ENCODE data around the gene TUG1.

Gene TUG1

DNA sequence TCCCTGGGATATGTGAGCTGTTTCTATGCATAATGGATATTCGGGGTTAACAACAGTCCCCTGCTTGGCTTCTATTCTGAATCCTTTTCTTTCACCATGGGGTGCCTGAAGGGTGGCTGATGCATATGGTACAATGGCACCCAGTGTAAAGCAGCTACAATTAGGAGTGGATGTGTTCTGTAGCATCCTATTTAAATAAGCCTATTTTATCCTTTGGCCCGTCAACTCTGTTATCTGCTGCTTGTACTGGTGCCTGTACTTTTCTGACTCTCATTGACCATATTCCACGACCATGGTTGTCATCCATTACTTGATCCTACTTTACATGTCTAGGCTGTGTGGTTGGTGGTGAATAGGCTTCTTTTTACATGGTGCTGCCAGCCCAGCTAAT is 1.3 kb downstream of the TUG1 start:
- Histone ChIP-seq H3K36me3 (ENCODE audit: control insufficient read depth in 2 of 2, insufficient read depth in 2 of 2, low read length in 2 of 2) (peaks cover 32 to 38% of the 10 kb centered on the region in 2 donors), H3K27ac (ENCODE audit: low read length) (peak overlapping the region; percentile 86), H3K27me3 (ENCODE audit: control insufficient read depth in 1 of 2, insufficient read depth in 2 of 2, low read length in 2 of 2) (no peaks in the 10 kb centered on the region), H3K4me1 (ENCODE audit: control insufficient read depth, insufficient read depth, low read length) (peaks cover 14% of the 10 kb centered on the region), H3K4me3 (ENCODE audit: low read length in 2 of 2) (peak overlapping the region; percentile 86 to 88), H3K9ac (ENCODE audit: low read length in 2 of 2) (peak overlapping the region; percentile 80 to 82), H3K9me3 (ENCODE audit: control insufficient read depth in 2 of 2, low read length in 2 of 2) (peaks cover 7 to 17% of the 10 kb centered on the region in 2 donors)

DNA sequence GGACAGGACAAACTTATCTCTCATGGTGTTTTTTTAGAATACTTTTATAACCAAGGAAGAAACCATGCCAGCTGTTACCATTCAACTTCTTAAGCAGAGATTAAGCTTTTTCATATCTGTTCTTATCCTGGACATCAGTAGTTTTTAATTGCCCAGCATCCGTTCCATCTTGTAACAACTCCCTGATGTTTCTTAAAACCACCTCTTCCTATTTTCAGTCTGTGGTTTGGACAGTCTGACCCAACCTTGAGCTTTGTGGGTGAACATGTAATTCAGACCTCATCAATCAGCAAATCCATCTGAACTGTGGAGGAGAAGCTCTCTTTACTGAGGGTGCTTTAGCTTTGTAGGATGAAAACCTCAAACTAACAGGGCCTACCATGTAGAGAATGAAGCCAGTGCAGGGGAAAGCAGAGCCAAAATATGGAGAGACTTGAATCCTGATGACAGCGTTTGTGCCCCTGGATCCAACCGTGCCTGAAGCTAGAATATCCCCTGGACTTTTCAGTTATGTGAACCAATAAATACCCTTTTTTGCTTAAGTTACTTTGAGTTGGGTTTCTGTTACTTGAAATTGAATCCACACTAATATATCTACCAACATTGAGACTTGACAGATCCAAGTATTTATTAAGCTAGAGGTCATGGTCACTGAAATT is 9.4 kb downstream of the TUG1 start:
- Histone ChIP-seq H3K9me3 (ENCODE audit: control insufficient read depth in 2 of 2, low read length in 2 of 2) (peaks cover 6 to 10% of the 10 kb centered on the region in 2 donors), H3K4me3 (ENCODE audit: low read length in 2 of 2) (no peak overlapping the region), H3K9ac (ENCODE audit: low read length in 2 of 2) (no peak overlapping the region), H3K4me1 (ENCODE audit: control insufficient read depth, insufficient read depth, low read length) (no peaks in the 10 kb centered on the region), H3K27ac (ENCODE audit: low read length) (no peak overlapping the region), H3K27me3 (ENCODE audit: control insufficient read depth in 1 of 2, insufficient read depth in 2 of 2, low read length in 2 of 2) (no peaks in the 10 kb centered on the region), H3K36me3 (ENCODE audit: control insufficient read depth in 2 of 2, insufficient read depth in 2 of 2, low read length in 2 of 2) (peaks cover 11 to 19% of the 10 kb centered on the region in 2 donors)

DNA sequence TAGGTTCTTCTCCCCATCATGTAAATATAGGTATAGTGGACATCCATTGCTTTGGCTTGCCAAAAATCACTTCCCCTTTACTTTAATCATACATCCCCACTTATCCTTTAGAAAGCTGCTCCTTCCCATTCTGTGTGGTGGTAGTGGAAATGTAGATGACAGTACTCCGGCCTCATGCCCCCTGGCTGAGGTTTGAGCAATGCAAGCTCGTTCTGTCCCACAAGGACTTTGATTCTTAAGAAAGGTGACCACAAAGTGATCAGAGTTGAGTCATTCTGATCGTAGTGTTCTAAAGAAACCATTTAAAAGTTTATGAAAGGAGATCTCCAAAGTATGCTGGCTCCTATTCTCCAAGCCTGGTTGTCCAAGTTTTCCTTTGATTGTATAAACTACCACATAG is 10.9 kb downstream of the TUG1 start:
- H3K27ac ChIP-seq (ENCODE audit: low read length) = no peak overlapping the region
- no peak overlapping the region for H3K4me3 ChIP-seq (ENCODE audit: low read length in 2 of 2)
- H3K9me3 ChIP-seq (ENCODE audit: control insufficient read depth in 2 of 2, low read length in 2 of 2) = peaks cover 5 to 13% of the 10 kb centered on the region in 2 donors
- H3K36me3 ChIP-seq (ENCODE audit: control insufficient read depth in 2 of 2, insufficient read depth in 2 of 2, low read length in 2 of 2) = peaks cover 5 to 8% of the 10 kb centered on the region in 2 donors
- H3K9ac ChIP-seq (ENCODE audit: low read length in 2 of 2) = no peak overlapping the region
- no peaks in the 10 kb centered on the region for H3K27me3 ChIP-seq (ENCODE audit: control insufficient read depth in 1 of 2, insufficient read depth in 2 of 2, low read length in 2 of 2)
- no peaks in the 10 kb centered on the region for H3K4me1 ChIP-seq (ENCODE audit: control insufficient read depth, insufficient read depth, low read length)

DNA sequence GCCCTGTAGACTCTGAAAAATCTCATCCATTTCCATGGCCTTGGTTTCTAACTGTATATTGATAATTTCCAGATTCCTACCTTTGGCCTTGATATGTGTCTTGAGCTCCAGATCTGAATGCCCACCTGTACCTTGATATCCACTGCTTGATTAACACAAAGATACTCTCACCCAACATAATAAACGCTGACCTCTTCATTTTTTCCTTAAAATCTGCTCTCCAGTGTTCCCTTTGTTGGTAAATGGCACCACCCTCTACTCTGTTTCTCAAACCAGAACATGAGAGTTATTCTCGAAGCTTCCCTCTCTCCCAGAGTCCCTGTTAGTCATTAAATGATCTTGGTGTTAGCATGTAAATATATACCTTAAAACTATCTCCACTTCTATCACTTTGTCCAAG is 13.4 kb downstream of the TUG1 start:
- no peak overlapping the region for H3K27ac ChIP-seq (ENCODE audit: low read length)
- H3K36me3 ChIP-seq (ENCODE audit: control insufficient read depth in 2 of 2, insufficient read depth in 2 of 2, low read length in 2 of 2) = no peaks in the 10 kb centered on the region
- H3K9ac ChIP-seq (ENCODE audit: low read length in 2 of 2) = no peak overlapping the region
- H3K4me3 ChIP-seq (ENCODE audit: low read length in 2 of 2) = no peak overlapping the region
- H3K27me3 ChIP-seq (ENCODE audit: control insufficient read depth in 1 of 2, insufficient read depth in 2 of 2, low read length in 2 of 2) = no peaks in the 10 kb centered on the region
- H3K4me1 ChIP-seq (ENCODE audit: control insufficient read depth, insufficient read depth, low read length) = no peaks in the 10 kb centered on the region
- peaks cover 2 to 17% of the 10 kb centered on the region in 2 donors for H3K9me3 ChIP-seq (ENCODE audit: control insufficient read depth in 2 of 2, low read length in 2 of 2)

DNA sequence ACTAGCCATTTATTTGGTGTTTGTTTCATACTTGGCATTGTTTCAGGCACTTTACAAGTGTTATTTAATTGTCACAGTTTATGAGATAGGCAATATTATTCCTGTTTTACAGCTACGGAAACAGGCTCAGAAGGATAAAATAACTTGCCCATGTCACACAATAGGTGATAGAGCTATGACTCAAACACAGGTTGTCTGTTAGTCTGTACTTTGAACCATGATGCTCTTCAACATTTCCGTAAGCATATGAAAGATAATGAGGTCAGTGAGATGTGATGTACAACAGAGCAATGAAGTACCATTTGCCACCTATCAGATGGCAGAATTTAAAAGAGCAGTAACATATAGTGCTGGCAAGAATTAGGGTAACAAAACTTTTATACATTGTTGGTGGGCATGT is 15.3 kb downstream of the TUG1 start:
- H3K4me1 ChIP-seq (ENCODE audit: control insufficient read depth, insufficient read depth, low read length) = no peaks in the 10 kb centered on the region
- no peak overlapping the region for H3K27ac ChIP-seq (ENCODE audit: low read length)
- peaks cover 0 to 16% of the 10 kb centered on the region in 2 donors for H3K9me3 ChIP-seq (ENCODE audit: control insufficient read depth in 2 of 2, low read length in 2 of 2)
- no peak overlapping the region for H3K9ac ChIP-seq (ENCODE audit: low read length in 2 of 2)
- H3K4me3 ChIP-seq (ENCODE audit: low read length in 2 of 2) = no peak overlapping the region
- no peaks in the 10 kb centered on the region for H3K36me3 ChIP-seq (ENCODE audit: control insufficient read depth in 2 of 2, insufficient read depth in 2 of 2, low read length in 2 of 2)
- H3K27me3 ChIP-seq (ENCODE audit: control insufficient read depth in 1 of 2, insufficient read depth in 2 of 2, low read length in 2 of 2) = no peaks in the 10 kb centered on the region

DNA sequence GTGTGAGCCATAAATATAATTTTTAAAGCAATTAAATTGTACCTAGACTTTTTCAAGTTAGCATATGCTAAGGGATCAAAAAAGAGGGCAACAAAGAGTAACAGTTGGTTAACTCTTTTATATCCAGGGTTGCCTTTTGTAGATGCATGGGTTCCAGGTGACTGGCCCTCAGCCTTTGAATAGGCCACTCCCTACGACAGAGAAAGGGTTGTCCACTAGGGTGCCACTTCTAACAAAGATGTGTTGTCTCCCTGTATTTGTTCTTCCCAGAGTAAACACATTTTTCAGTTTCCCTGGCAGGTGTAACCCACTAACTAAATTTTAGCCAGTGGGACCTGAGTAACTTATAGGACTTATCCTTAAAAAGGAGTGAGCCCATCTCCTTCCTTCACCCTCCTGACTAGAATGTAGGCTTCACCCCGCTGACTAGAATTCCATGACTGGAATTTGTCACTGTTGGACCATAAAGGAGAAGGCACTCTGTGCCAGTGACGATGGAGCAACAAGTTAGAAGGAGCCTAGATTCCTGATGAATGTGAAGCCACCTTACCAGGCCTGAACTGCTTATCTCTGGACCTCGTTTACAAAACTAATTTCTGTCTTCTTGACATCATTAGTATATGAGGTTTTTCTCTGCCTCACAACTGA is 16.6 kb downstream of the TUG1 start:
- Histone ChIP-seq H3K4me3 (ENCODE audit: low read length in 2 of 2) (no peak overlapping the region), H3K36me3 (ENCODE audit: control insufficient read depth in 2 of 2, insufficient read depth in 2 of 2, low read length in 2 of 2) (no peaks in the 10 kb centered on the region), H3K9me3 (ENCODE audit: control insufficient read depth in 2 of 2, low read length in 2 of 2) (peaks cover 0 to 16% of the 10 kb centered on the region in 2 donors), H3K4me1 (ENCODE audit: control insufficient read depth, insufficient read depth, low read length) (no peaks in the 10 kb centered on the region), H3K9ac (ENCODE audit: low read length in 2 of 2) (no peak overlapping the region), H3K27ac (ENCODE audit: low read length) (no peak overlapping the region), H3K27me3 (ENCODE audit: control insufficient read depth in 1 of 2, insufficient read depth in 2 of 2, low read length in 2 of 2) (no peaks in the 10 kb centered on the region)

DNA sequence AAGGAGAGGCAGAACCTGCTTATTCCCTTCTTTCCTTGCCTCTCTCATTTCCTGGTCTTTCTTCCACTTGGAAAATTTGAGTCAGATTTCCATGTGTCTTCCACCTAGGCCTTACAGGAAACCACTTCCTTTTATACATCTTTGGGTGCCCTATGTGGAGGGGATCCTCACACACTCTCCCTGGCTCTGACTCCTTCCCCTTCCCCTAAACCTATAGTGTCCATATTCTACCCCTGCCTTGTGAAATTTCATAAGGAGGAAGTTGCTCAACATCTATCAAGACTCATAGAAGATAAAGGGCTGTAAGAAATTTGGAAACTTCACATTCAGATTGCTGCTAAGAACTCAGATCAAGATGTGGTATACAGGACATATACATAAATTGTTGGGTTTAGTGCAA is 20.4 kb downstream of the TUG1 start:
- Histone ChIP-seq H3K27ac (ENCODE audit: low read length) (no peak overlapping the region), H3K4me1 (ENCODE audit: control insufficient read depth, insufficient read depth, low read length) (no peaks in the 10 kb centered on the region), H3K27me3 (ENCODE audit: control insufficient read depth in 1 of 2, insufficient read depth in 2 of 2, low read length in 2 of 2) (no peaks in the 10 kb centered on the region), H3K36me3 (ENCODE audit: control insufficient read depth in 2 of 2, insufficient read depth in 2 of 2, low read length in 2 of 2) (no peaks in the 10 kb centered on the region), H3K4me3 (ENCODE audit: low read length in 2 of 2) (no peak overlapping the region), H3K9ac (ENCODE audit: low read length in 2 of 2) (no peak overlapping the region), H3K9me3 (ENCODE audit: control insufficient read depth in 2 of 2, low read length in 2 of 2) (peaks cover 2 to 16% of the 10 kb centered on the region in 2 donors)

DNA sequence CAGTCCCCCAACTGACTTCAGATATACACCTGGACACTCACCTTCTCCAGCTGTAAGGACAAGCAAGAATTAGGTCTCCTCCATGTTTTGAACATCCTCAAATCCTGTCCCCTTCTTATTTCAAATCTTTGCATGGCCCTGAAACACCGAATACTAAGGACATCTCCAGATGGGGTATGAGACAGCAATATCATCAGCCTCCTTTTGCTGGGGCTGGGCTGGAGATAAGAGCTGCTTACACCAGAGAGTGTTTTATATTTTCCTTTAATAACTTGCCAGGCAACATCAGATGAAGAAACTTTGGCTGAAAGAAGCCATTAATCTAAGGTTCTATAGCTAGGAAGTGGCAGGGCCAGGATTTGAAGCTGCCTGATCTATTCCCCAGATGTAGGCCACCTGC is 21.6 kb downstream of the TUG1 start:
- no peak overlapping the region for H3K27ac ChIP-seq (ENCODE audit: low read length)
- no peak overlapping the region for H3K4me3 ChIP-seq (ENCODE audit: low read length in 2 of 2)
- H3K4me1 ChIP-seq (ENCODE audit: control insufficient read depth, insufficient read depth, low read length) = no peaks in the 10 kb centered on the region

DNA sequence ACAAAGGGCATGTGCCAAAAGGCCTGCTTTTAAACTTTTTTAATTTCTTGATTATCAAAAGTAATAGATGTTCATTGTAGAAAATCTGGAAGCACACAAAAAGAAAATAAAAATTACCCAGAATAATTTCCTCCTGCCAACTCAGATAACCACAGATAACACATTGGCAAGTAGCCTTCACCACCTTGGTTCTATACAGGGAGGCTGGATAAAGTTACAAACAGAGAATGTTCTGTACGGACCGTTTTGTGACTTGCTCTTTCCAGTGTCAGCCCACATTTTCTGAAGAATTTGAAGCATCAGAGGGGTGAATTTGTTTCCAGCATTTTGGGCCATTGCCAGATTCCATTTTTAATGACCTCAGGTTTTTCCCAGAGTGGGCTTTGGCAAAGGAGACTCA is 23.5 kb downstream of the TUG1 start:
- Histone ChIP-seq H3K27ac (ENCODE audit: low read length) (no peak overlapping the region), H3K9me3 (ENCODE audit: control insufficient read depth in 2 of 2, low read length in 2 of 2) (peaks cover 2 to 8% of the 10 kb centered on the region in 2 donors), H3K9ac (ENCODE audit: low read length in 2 of 2) (no peak overlapping the region), H3K4me3 (ENCODE audit: low read length in 2 of 2) (no peak overlapping the region), H3K36me3 (ENCODE audit: control insufficient read depth in 2 of 2, insufficient read depth in 2 of 2, low read length in 2 of 2) (no peaks in the 10 kb centered on the region), H3K4me1 (ENCODE audit: control insufficient read depth, insufficient read depth, low read length) (no peaks in the 10 kb centered on the region), H3K27me3 (ENCODE audit: control insufficient read depth in 1 of 2, insufficient read depth in 2 of 2, low read length in 2 of 2) (no peaks in the 10 kb centered on the region)

More for the DNA sequence above, 21.6 kb downstream of the TUG1 start:
- Histone ChIP-seq H3K9ac (ENCODE audit: low read length in 2 of 2) (no peak overlapping the region), H3K27me3 (ENCODE audit: control insufficient read depth in 1 of 2, insufficient read depth in 2 of 2, low read length in 2 of 2) (no peaks in the 10 kb centered on the region), H3K9me3 (ENCODE audit: control insufficient read depth in 2 of 2, low read length in 2 of 2) (peaks cover 2 to 10% of the 10 kb centered on the region in 2 donors), H3K36me3 (ENCODE audit: control insufficient read depth in 2 of 2, insufficient read depth in 2 of 2, low read length in 2 of 2) (no peaks in the 10 kb centered on the region)

DNA sequence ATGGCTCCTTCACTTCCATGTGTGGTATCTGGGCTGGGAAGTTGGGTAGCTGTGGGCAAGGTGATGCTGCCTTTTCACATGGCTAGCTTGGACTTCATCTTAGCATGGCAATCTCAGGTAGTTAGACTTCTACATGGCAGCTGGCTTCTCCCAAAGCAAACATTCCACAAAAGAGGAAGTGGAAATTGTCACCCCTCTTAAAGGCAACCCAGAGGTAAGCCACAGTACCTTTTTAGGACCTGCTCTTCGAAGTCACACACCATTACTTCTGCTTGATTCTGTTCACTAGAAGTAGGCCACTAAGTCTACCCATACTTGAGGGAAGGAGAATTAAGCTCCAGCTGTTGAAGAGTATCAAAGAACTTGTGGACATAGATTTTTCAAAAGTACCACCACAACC is 25.9 kb downstream of the TUG1 start:
- no peaks in the 10 kb centered on the region for H3K4me1 ChIP-seq (ENCODE audit: control insufficient read depth, insufficient read depth, low read length)
- no peak overlapping the region for H3K27ac ChIP-seq (ENCODE audit: low read length)
- H3K9me3 ChIP-seq (ENCODE audit: control insufficient read depth in 2 of 2, low read length in 2 of 2) = peaks cover 0 to 2% of the 10 kb centered on the region in 2 donors
- no peak overlapping the region for H3K4me3 ChIP-seq (ENCODE audit: low read length in 2 of 2)
- H3K36me3 ChIP-seq (ENCODE audit: control insufficient read depth in 2 of 2, insufficient read depth in 2 of 2, low read length in 2 of 2) = no peaks in the 10 kb centered on the region
- H3K9ac ChIP-seq (ENCODE audit: low read length in 2 of 2) = no peak overlapping the region
- H3K27me3 ChIP-seq (ENCODE audit: control insufficient read depth in 1 of 2, insufficient read depth in 2 of 2, low read length in 2 of 2) = no peaks in the 10 kb centered on the region

DNA sequence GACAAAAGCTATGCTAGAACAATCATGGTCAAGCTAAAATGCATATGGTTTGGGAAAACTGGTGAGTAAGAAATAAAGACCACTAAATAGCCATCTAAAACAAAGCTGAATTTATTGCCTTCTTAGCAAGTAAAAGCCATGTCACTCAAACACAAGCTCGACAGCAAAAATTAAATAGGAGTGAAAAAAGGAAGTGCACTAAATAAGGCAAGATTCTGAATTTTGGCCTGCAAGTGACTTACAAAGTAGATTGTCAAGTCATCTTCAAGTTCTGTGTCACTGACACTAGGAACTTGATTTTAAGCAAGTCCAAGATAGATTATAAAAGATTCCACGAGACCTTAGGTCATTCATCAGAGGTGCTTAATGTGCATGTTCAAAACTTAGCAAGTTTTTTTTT is 27.4 kb downstream of the TUG1 start:
- Histone ChIP-seq H3K36me3 (ENCODE audit: control insufficient read depth in 2 of 2, insufficient read depth in 2 of 2, low read length in 2 of 2) (no peaks in the 10 kb centered on the region), H3K4me1 (ENCODE audit: control insufficient read depth, insufficient read depth, low read length) (no peaks in the 10 kb centered on the region), H3K27ac (ENCODE audit: low read length) (no peak overlapping the region), H3K4me3 (ENCODE audit: low read length in 2 of 2) (no peak overlapping the region), H3K27me3 (ENCODE audit: control insufficient read depth in 1 of 2, insufficient read depth in 2 of 2, low read length in 2 of 2) (no peaks in the 10 kb centered on the region), H3K9me3 (ENCODE audit: control insufficient read depth in 2 of 2, low read length in 2 of 2) (no peaks in the 10 kb centered on the region), H3K9ac (ENCODE audit: low read length in 2 of 2) (no peak overlapping the region)
